Activated naive CD4-positive, alpha-beta T cell (primary cell): ENCODE data around the gene SRF.
"Not testable (repeated sequence)": the region's sequence is repeated elsewhere in the genome, so short reads cannot be mapped to it uniquely, and the experiment has no call there.

ENCODE experiments used
- DNase-seq, 4 experiments: peaks; one replicate each; lab custom pipeline; 2025; lab: John Stamatoyannopoulos, UW

The SRF gene

GRCh38 chr6:43170931-43171706 lies at the start of gene SRF:
SRF (plus strand) TSS chr6:43171269; CDS start chr6:43171657, 388 bp downstream.
- DNase-seq = peak; percentile 94 to 97 (median 96)

GRCh38 chr6:43122146-43122545 lies 48.9 kb upstream of the SRF start:
- no peak for DNase-seq

- no peak for DNase-seq
Measured at GRCh38 chr6:43123461-43124314, 47.4 kb upstream of the SRF start.

GRCh38 chr6:43124481-43124880 lies 46.6 kb upstream of the SRF start:
- no peak for DNase-seq

- no peak for DNase-seq
Measured at GRCh38 chr6:43125119-43125518, 46.0 kb upstream of the SRF start.

- no peak for DNase-seq
Measured at GRCh38 chr6:43125555-43125954, 45.5 kb upstream of the SRF start.

GRCh38 chr6:43127180-43127579 lies 43.9 kb upstream of the SRF start:
- no peak for DNase-seq

- DNase-seq = no peak
Measured at GRCh38 chr6:43127877-43128276, 43.2 kb upstream of the SRF start.

GRCh38 chr6:43128926-43129325 lies 42.1 kb upstream of the SRF start:
- DNase-seq = no peak

- no peak for DNase-seq
Measured at GRCh38 chr6:43129434-43130194, 41.5 kb upstream of the SRF start.

GRCh38 chr6:43130429-43130828 lies 40.6 kb upstream of the SRF start:
- DNase-seq = no peak

- DNase-seq = not testable (repeated sequence)
Measured at GRCh38 chr6:43131379-43131778, 39.7 kb upstream of the SRF start.

GRCh38 chr6:43138267-43138666 lies 32.8 kb upstream of the SRF start:
- no peak for DNase-seq

GRCh38 chr6:43139973-43140372 lies 31.1 kb upstream of the SRF start:
- DNase-seq = not testable (repeated sequence)

- DNase-seq = no peak
Measured at GRCh38 chr6:43141644-43142043, 29.4 kb upstream of the SRF start.

- peak in 1 of 4 experiments; percentile 6 for DNase-seq
Measured at GRCh38 chr6:43142101-43142500, 29.0 kb upstream of the SRF start.

- peak; percentile 32 to 74 (median 53) for DNase-seq
Measured at GRCh38 chr6:43143235-43144128, 27.6 kb upstream of the SRF start.

GRCh38 chr6:43144879-43145278 lies 26.2 kb upstream of the SRF start:
- no peak for DNase-seq

GRCh38 chr6:43146261-43146660 lies 24.8 kb upstream of the SRF start:
- no peak for DNase-seq

- DNase-seq = no peak
Measured at GRCh38 chr6:43146709-43147688, 24.1 kb upstream of the SRF start.
